ENCODE results near the gene PLEKHM2. TPM values are rescaled to one million over a fixed set of nuclear protein-coding genes. Genes with fewer than 3 reads are reported as not detected.

The PLEKHM2 gene
- polyA plus RNA-seq, 4 donors = 42.3 to 54.1 (median 49.1) TPM

GRCh38 chr1:15722836-15723532, 38.9 kb downstream of the PLEKHM2 start:
- no peak for DNase-seq (ENCODE audit: low read depth in 4 of 4, low spot score in 2 of 4)

GRCh38 chr1:15723631-15724246, 39.6 kb downstream of the PLEKHM2 start:
- no peak for DNase-seq (ENCODE audit: low read depth in 4 of 4, low spot score in 2 of 4)

- no peak for DNase-seq (ENCODE audit: low read depth in 4 of 4, low spot score in 2 of 4)
Measured at GRCh38 chr1:15724949-15725880, 41.1 kb downstream of the PLEKHM2 start.

GRCh38 chr1:15726508-15726907, 42.4 kb downstream of the PLEKHM2 start:
- DNase-seq (ENCODE audit: low read depth in 4 of 4, low spot score in 2 of 4) = no peak

GRCh38 chr1:15727021-15727420, 42.9 kb downstream of the PLEKHM2 start:
- DNase-seq (ENCODE audit: low read depth in 4 of 4, low spot score in 2 of 4) = no peak

GRCh38 chr1:15727424-15727823, 43.3 kb downstream of the PLEKHM2 start:
- DNase-seq (ENCODE audit: low read depth in 4 of 4, low spot score in 2 of 4) = no peak

GRCh38 chr1:15727866-15728534, 43.9 kb downstream of the PLEKHM2 start:
- no peak for DNase-seq (ENCODE audit: low read depth in 4 of 4, low spot score in 2 of 4)

- DNase-seq (ENCODE audit: low read depth in 4 of 4, low spot score in 2 of 4) = no peak
Measured at GRCh38 chr1:15728937-15729657, 45.0 kb downstream of the PLEKHM2 start.

GRCh38 chr1:15730423-15730822, 46.3 kb downstream of the PLEKHM2 start:
- DNase-seq (ENCODE audit: low read depth in 4 of 4, low spot score in 2 of 4) = no peak

GRCh38 chr1:15730936-15731335, 46.8 kb downstream of the PLEKHM2 start:
- no peak for DNase-seq (ENCODE audit: low read depth in 4 of 4, low spot score in 2 of 4)

- DNase-seq (ENCODE audit: low read depth in 4 of 4, low spot score in 2 of 4) = no peak
Measured at GRCh38 chr1:15731735-15732685, 47.9 kb downstream of the PLEKHM2 start.

GRCh38 chr1:15732686-15733081, 48.6 kb downstream of the PLEKHM2 start:
- DNase-seq (ENCODE audit: low read depth in 4 of 4, low spot score in 2 of 4) = no peak

GRCh38 chr1:15733218-15733725, 49.2 kb downstream of the PLEKHM2 start:
- no peak for DNase-seq (ENCODE audit: low read depth in 4 of 4, low spot score in 2 of 4)

GRCh38 chr1:15733726-15734226, 49.7 kb downstream of the PLEKHM2 start:
- no peak for DNase-seq (ENCODE audit: low read depth in 4 of 4, low spot score in 2 of 4)

- DNase-seq (ENCODE audit: low read depth in 4 of 4, low spot score in 2 of 4) = no peak
Measured at GRCh38 chr1:15734296-15734695, 50.2 kb downstream of the PLEKHM2 start.

- DNase-seq (ENCODE audit: low read depth in 4 of 4, low spot score in 2 of 4) = no peak
Measured at GRCh38 chr1:15734901-15735300, 50.8 kb downstream of the PLEKHM2 start.

- no peak for DNase-seq (ENCODE audit: low read depth in 4 of 4, low spot score in 2 of 4)
Measured at GRCh38 chr1:15735304-15736037, 51.4 kb downstream of the PLEKHM2 start.
